CD4-positive, alpha-beta T cell treated with Interleukin-6 at 100 ng/mL for 8 hours (primary cell): Measurements from ENCODE around the gene AP3D1.

ENCODE experiments used
- DNase-seq: peaks from one replicate; pipeline ENCODE4 v3.0.0-alpha.2; 2020; ENCODE audit warnings: mixed read lengths, low spot score

Gene AP3D1

DNA sequence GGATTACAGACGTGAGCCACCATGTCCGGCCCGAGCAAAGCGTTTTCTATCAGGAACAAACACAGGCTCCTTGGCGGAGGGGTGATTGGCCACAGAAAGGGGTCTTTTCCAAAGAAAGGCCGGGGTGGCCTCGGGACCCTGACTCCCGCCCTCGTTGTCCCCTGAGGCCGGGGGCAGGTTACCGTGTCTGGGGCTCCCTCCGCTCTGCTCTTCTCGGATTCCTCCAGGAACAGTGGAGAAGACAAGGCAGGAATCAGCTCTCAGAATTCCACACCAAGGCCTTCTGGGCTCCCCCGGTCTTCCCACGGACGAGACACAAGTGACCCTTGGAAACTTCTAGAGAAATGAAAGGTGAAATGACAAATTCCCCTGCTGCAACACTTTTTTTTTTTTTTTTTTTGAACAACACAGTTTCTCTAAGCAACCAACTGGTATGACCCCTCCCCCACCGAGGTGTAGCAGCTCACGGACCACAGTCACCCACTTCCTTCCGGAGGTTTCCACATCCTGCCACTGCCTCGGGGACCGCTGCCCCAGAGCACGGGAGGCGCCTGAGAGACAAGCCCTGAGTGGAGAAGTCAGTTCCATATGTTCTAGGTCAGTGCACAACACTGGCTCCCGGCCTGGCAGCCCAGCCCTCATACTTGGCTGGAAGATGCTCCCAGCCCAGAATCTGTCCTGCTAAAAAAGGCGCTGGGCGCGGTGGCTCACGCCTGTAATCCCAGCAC, 66.2 kb downstream of the AP3D1 start:
- DNase-seq = peak; percentile 97

DNA sequence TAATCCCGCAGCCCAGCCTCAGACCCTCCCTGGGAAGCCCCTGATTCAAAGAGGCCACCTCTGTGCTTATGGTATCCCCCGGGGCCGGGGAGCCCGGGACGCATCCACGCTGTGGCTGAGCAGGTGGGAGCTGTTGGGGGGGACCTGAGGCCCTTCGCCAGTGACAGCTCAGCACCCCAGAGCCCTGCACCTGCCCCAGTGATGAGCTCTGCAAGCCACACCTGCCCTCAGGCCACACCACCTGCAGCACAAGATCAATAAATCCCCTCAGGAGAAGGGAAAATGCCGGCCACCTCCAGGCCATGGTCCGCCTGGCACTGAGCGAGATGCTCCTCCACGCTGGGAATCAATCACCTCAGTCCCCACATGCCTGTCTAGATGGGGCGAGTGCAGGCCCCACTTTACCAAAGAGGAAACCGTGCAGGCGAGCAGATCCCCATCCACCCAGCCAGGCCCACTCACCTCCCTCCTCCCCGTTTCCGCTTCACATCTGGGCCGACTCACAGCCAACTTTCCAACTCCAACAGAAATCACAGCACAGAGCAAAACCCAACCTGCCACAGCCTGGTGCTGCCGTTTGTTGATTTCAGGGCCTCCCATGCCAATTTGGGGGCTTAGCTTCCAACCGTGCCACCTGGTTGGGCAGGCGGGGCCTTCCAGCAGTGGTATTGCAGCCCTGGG, 68.1 kb downstream of the AP3D1 start:
- peak; percentile 81 for DNase-seq

- peak; percentile 54 for DNase-seq
These were observed 69.2 kb downstream of the AP3D1 start for GRCh38 chr19:2081873-2082810.

GRCh38 chr19:2080336-2080988, 70.9 kb downstream of the AP3D1 start:
- DNase-seq = no peak

DNA sequence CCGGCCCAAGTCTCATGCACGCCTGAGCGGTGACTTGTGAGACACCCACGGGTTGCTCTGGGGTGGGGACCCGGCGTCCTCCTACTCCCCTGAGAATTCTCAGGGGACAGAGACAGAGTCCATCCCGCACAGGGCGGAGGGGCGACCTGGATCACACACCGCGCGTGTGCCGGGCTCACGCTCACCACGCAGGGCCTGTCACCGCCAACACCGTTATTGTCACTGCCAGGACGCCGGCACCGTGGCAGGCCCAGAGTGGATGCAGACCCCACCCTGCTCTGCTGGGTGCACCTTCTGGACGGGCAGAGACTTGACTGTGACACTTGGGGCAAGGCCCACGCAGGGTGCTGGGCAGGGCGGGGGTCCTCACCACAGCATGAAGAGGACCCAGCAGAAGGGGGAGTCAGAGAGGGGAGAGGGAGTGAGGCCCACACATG, 71.5 kb downstream of the AP3D1 start:
- no peak for DNase-seq

GRCh38 chr19:2079076-2079864, 72.1 kb downstream of the AP3D1 start:
- no peak for DNase-seq

DNA sequence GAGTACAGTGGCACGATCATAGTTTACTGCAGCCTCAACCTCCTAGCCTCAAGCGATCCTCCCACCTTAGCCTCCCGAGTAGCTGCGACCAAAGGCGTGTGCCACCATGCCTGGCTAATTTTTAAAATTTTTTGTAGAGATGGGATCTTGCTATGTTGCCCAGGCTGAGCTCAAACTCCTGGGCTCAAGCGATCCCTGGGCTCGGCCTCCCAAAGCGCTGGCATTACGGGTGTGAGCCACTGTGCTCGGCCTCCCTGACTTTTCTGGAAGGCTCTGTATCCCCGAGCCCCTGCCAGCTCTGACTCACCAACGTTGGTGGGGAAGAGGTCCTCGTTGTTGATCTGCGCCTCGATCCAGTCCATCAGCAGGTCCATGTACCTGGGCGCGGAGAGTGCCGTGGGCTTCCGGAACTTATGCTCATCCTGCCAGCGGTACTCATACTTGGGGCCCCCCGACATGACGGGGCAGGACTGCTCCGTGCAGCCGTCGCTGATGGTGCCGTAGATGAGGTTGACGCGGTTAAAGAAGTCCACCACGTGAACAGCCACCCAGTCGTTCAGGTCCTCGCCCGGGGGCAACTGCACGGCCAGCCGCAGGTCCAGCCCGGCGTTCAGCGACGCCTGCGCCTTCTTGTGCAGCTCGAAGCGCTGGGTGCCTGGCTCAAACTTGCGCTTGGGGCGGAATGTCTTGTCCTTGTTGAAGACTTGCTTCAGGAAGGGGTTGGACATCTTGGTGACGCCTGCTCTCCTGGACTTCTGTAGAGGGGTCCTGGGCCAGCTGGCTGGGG, 73.3 kb downstream of the AP3D1 start:
- no peak for DNase-seq

DNA sequence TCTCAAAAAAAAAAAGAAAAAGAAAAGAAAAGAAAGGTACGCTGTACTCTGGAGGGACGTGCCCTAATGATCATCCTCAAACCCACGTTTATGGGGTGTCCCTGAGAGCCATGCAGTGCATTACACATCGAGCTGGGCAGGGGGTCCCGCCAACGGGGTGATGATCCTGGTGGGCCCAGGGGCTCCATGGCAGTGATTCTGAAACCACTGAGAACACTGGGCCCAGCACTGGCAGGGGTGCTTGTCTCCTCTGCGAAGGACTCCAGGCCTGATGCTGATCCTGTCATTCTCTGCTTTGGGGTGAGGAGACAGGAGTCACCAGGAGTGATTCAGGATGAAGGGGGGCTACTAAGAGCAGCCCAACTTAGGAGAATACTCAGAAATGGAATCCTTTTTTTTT, 74.0 kb downstream of the AP3D1 start:
- DNase-seq = no peak

GRCh38 chr19:2076526-2076944, 74.8 kb downstream of the AP3D1 start:
- DNase-seq = no peak

GRCh38 chr19:2072757-2073551, 78.4 kb downstream of the AP3D1 start:
- no peak for DNase-seq

- DNase-seq = no peak
These were observed 80.2 kb downstream of the AP3D1 start for GRCh38 chr19:2070986-2071673.

GRCh38 chr19:2070436-2070827, 80.9 kb downstream of the AP3D1 start:
- DNase-seq = no peak

- DNase-seq = no peak
These were observed 86.4 kb downstream of the AP3D1 start for GRCh38 chr19:2064788-2065524.

GRCh38 chr19:2064395-2064787, 87.0 kb downstream of the AP3D1 start:
- no peak for DNase-seq

DNA sequence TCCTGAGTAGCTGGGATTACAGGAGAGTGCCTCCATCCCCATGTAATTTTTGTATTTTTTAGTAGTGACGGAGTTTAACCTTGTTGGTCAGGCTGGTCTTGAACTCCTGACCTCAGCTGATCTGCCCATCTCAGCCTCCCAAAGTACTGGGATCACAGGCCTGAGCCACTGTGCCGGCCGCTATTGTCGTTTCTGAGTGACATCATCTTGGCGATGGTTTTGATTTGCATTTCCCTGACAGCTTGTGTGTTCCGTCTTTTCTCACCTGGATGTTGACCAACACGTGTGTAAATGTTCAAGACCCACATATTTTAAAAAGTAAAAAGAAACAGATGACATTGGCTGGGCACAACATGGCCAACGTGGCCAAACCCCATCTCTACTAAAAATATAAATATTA, 87.5 kb downstream of the AP3D1 start:
- no peak for DNase-seq

GRCh38 chr19:2062770-2063169, 88.6 kb downstream of the AP3D1 start:
- DNase-seq = no peak

- no peak for DNase-seq
These were observed 89.0 kb downstream of the AP3D1 start for GRCh38 chr19:2062389-2062729.
